CD4-positive, alpha-beta T cell treated with Interleukin-4 for 1 hour (primary cell): ENCODE measurements around the gene ZNF581.

Source experiments
- DNase-seq, 2 donors: peaks; one replicate each; pipeline ENCODE4 v3.0.0-alpha.2; 2020 to 2022

The ZNF581 gene

DNA sequence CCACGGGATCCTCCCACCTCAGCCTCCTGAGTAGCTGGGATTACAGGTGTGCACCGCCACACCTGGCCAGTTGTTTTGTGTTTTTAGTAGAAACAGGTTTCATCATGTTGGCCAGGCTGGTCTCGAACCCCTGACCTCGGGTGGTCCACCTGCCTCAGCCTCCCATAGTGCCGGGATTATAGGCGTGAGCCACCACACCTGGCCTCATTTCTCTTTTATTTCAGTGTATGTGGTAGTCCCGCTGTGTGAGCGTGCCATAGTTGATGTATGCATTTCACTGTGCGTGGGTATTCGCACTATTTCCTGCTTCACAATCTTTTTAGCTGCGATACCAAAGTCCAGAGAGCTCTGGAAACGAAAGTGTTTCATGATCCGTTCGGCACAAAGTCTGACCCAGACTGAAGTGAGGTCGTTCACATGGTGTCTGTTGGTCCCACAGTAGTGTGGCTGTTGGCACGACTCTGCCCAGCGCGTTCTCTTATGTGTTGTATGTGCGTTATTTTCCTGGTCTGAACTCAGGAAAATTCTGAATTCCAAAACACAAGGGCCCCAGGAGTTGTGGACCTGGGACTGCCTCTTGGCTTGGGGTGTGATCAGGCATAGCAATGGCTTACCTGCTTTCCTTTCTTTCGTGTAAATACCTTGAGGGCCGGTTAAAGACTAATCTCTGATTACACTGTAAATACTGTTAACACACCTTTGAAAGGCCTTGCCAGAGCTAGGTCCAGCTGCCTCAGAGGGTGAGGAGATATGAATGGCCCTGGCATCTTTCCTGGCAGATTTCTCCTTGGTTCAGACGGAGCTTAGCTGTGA is 40.2 kb downstream of the ZNF581 start:
- DNase-seq = no peak

- DNase-seq = no peak
Measured at GRCh38 chr19:55684946-55685681, 41.7 kb downstream of the ZNF581 start.

DNA sequence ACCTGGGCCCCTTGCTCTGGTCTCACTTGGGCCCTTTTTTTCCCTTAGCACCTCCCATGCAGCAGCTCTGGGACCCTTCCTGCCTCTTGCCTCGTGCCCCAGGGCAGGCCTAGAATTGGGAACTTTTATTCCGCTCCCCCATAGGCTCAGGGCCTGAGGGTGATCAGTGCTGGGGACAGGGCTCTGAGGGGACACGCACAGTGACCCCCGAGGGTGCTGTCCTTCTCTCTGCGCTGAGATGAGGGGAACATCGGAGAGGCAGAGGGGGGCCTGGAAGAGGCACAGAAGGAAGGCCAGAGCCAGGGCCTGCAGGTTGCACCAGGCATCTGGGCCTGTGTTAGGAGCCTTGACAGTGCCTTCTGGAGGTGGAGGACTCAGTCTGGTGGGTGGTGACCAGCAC is 42.3 kb downstream of the ZNF581 start:
- DNase-seq = no peak

DNA sequence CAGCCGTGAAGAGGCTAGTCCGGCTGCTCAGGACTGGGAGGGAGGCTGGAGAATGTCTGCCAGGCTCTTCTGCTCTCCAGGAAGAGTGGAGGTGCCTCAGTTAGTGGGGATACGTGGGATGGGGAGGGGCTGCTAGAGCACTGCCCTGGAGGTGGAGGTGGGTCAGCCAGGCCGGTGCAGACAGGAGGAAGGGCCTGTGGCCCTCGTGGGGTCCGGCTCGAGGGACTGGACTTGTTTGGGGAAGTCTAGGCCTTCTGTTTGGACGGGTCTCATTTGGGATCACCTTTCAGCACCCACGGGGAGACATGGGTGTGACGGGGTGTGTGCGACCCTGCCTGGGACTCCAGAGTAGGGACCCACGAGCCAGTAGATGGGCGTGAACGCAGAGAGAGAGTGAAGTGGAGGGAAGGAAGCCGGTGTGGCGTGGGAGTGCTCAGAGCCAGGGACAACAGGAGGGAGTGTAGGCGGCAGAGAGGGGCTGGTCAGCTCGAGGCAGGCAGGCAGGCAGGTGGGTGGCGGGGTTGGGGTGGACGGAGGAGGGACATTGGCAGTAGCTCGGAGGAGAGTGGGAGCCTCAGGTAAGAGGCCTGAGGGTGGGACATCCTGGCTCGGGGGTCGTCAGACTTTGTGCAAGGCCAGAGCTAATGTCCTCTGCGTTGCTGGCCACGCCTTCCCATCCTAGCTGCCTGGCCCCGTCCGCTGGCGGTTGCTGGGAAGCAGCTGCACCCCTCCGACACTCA is 43.0 kb downstream of the ZNF581 start:
- DNase-seq = no peak

DNA sequence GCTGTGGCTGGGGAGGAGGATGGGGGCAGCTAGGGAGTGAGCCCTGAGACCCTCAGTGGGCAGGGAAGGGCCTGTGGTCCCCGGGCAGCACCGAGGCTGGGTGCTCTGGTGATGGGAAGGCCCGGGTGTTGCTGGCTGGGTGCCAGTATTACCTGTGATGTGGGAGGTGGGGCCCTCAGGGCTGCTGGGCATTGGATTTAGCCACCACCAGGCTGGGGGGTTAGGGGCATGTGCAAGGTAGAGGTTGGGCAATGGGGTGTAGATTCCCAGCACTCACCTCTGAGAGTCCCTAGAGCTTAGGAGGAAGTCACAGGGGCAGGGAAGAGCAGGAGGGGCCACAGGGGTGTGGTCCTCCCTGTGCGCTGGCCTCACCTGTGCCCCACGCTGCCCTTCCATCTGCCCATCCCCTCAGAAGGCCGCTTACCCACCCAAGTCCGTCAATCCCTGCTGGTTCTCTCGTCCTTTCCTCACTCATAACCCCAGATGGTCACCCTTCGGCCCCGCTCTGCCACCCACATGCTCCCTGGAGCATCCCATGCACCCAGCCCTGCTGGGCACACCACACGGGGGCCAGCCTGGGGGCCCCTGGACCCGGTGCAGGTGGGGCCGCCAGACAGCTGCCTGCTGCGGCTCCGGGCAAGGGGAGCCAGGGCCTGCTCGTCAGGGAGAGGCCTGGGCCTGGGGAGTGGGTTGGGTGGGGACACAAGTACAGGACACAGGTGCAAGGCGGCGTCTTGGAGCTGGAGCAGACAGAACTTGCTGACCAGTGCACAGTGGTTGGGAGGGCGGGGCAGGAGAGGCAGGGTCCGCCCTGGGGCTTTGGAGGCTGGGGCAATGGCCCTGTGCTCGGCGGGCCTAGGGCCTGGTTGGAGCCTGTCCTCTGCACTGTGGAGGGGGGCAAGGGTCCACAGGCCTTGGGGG is 44.1 kb downstream of the ZNF581 start:
- DNase-seq = no peak

GRCh38 chr19:55688422-55689218 is 45.2 kb downstream of the ZNF581 start:
- DNase-seq = no peak

- no peak for DNase-seq
Measured at GRCh38 chr19:55689411-55690108, 46.1 kb downstream of the ZNF581 start.

DNA sequence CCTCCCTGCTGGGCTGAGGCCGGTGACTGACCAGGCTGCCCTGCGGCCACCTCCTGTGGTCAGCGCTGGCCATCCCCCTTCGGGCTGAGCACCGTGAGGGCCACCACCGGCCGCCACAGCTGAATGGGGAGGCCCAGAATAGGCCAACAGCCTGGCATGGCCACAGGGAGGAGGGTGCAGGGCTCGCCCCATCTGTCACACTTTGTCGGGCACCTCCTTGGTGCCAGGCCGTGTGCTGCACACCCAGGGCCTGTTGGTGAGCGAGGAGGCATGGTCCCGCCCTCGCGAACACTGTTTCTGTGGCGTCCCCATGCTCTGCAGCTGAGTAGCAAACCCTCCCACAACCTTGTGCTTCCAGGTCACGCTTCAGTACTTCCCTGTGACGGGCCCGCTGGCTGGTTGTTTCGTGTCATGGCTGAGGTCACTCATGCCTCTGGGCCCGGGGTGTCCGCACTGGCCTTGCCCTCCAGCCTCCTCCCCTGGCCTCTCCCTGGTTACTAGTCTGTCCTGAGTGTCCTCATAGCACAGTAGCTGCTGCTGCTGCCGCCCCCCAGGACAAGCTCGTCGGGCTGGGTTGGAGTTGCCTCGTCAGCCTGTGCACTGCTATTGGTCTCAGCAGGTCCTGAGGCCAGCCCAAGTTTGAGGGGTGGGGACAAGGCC is 46.8 kb downstream of the ZNF581 start:
- no peak for DNase-seq

GRCh38 chr19:55690769-55691545 is 47.5 kb downstream of the ZNF581 start:
- DNase-seq = no peak

GRCh38 chr19:55691561-55692481 is 48.4 kb downstream of the ZNF581 start:
- no peak for DNase-seq

GRCh38 chr19:55692681-55693081 is 49.2 kb downstream of the ZNF581 start:
- no peak for DNase-seq

- no peak for DNase-seq
Measured at GRCh38 chr19:55693336-55693974, 50.0 kb downstream of the ZNF581 start.

- DNase-seq = no peak
Measured at GRCh38 chr19:55694241-55694655, 50.8 kb downstream of the ZNF581 start.

GRCh38 chr19:55694656-55695491 is 51.4 kb downstream of the ZNF581 start:
- no peak for DNase-seq
